ENCODE data around the gene ABR.

GRCh38 chr17:1095853-1096173, 84.0 kb downstream of the ABR start:
- no peak for TF ChIP-seq SP2 (IDR thresholded peaks at IDR 0.05; ENCODE audit: low read length)
- no peak for TF ChIP-seq EP300 (IDR thresholded peaks at IDR 0.05; ENCODE audit: borderline replicate concordance in 1 of 2, low read depth in 2 of 2, low read length in 2 of 2)
